NCI-H1105 treated with DMSO at 0.1 percent for 48 hours (cell line): Measurements from ENCODE around the gene PRXL2A.
"Not testable (repeated sequence)": the region's sequence is repeated elsewhere in the genome, so short reads cannot be mapped to it uniquely, and the experiment has no call there.

Experiments
- DNase-seq: peaks from one replicate; lab custom pipeline; 2025; lab: John Stamatoyannopoulos, UW

The PRXL2A gene, protein sequence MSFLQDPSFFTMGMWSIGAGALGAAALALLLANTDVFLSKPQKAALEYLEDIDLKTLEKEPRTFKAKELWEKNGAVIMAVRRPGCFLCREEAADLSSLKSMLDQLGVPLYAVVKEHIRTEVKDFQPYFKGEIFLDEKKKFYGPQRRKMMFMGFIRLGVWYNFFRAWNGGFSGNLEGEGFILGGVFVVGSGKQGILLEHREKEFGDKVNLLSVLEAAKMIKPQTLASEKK

GRCh38 chr10:80408242-80409101 is at the start of gene PRXL2A:
TSS of gene PRXL2A (plus strand) at chr10:80408551. CDS start at chr10:80420468, 11,917 bp downstream.
- DNase-seq: peak; percentile 68

DNA sequence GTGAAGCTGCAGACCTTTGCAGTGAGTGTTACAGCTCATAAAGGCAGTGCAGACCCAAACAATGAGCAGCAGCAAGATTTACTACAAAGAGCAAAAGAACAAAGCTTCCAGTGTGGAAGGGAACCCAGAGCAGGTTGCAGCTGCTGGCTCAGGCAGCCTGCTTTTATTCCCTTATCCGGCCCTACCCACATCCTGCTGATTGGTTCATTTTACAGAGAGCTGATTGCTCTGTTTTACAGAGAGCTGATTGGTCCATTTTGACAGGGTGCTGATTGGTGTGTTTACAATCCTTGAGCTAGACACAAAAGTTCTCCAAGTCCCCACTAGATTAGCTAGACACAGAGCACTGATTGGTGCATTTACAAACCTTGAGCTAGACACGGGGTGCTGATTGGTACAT is 49.4 kb upstream of the PRXL2A start:
- not testable (repeated sequence) for DNase-seq

DNA sequence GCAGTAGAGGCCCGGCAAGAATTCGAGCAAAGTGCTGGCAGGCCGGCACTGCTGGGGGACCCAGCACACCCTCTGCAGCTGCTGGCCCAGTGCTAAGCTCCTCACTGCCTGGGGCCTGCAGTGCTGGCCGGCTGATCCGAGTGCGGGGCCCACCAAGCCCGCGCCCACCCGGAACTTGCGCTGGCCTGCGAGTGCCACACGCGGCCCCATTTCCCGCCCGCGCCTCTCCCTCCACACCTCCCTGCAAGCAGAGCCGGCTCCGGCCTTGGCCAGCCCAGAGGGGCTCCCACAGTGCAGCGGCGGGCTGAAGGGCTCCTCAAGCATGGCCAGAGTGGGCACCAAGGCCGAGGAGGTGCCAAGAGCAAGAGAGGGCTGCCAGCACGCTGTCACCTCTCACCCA is 48.7 kb upstream of the PRXL2A start:
- DNase-seq: no peak

- DNase-seq: no peak
These were observed 42.8 kb upstream of the PRXL2A start for GRCh38 chr10:80365510-80365909.

DNA sequence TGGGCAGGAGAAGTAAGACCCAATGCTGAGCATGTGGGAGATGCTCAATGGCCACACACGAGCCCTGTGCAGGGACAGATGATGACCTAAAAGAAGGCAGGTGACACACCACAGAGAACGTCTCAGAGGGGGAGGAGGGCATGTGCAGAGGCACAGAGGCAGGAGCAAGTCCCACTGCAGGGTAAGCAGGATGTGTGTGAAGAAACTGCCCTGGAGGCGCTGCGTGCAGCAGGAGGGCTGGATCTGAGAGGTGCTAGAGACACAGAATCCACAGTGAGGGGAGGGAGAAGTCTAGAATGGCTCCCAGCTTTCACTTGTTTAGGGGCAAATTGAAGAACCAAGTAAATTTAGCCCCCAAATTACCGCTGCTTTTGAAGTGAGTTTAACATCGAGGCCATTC is 36.9 kb upstream of the PRXL2A start:
- DNase-seq: no peak

GRCh38 chr10:80372675-80373074 is 35.7 kb upstream of the PRXL2A start:
- DNase-seq: no peak

GRCh38 chr10:80373502-80373901 is 34.8 kb upstream of the PRXL2A start:
- no peak for DNase-seq

GRCh38 chr10:80379701-80380100 is 28.6 kb upstream of the PRXL2A start:
- DNase-seq: no peak

DNA sequence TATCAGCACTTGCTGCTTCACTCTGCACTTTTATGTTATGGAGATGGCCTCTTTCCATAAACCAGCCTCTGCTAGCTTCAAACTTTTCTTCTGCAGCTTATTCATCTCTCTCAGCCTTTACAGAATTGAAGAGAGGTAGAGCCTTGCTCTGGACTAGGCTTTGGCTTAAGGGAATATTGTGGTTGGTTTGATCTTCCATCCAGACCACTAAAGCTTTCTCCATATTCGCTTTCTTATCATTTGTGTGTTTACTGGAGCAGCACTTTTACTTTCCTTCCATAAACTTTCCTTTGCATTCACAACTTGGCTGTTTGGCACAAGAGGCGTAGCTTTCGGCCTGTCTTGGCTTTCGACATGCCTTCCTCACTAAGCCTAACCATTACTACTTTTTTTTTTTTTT is 28.2 kb upstream of the PRXL2A start:
- no peak for DNase-seq

GRCh38 chr10:80382989-80383388 is 25.4 kb upstream of the PRXL2A start:
- no peak for DNase-seq

- DNase-seq: no peak
These were observed 17.6 kb upstream of the PRXL2A start for GRCh38 chr10:80390740-80391139.

- no peak for DNase-seq
These were observed 16.1 kb upstream of the PRXL2A start for GRCh38 chr10:80392250-80392649.

DNA sequence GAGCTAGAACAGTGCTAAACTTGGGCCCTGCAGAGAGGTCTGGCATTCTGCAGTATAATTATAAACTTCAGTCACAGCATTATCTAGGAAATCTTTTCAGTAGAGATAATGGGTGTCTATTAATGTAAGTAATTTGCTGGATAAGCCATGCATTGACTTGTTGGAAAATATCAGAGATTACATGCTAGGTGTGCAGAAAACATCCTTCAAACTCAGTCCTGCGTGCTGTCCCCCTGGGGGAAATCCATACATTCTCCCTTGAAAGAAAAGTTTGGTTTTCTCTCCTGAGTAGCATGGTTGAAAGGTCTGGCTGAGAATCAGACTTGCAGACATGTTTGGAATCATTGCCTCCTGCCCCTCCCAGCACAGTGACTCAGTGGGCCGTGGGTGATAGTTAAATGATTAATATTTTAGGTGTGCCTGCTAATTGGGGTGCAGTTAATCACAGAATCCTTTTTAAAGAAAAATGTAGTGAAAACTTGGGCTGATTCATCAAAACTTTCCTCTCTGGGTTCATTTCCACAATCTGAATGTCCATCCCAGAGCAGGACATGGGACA is 13.9 kb upstream of the PRXL2A start:
- DNase-seq: no peak

DNA sequence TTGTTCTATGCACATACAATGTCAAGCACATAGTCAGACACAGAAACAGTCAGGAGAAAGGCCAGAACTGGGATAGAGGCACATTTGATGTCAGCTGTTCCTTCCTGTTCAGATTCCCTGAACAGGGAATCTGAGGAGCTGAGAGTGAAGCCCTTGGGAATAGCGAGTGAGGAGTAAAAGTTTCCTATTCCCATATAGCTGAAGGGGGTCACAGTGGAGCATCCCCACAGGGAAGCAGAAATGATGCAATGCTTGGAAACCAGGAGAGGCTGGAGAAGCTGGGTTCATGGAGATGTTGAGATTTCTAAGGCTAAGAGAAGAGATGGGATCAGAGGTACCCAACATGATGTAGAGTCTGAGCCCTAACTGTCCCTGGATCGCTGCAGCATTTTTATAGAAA is 11.3 kb upstream of the PRXL2A start:
- no peak for DNase-seq

DNA sequence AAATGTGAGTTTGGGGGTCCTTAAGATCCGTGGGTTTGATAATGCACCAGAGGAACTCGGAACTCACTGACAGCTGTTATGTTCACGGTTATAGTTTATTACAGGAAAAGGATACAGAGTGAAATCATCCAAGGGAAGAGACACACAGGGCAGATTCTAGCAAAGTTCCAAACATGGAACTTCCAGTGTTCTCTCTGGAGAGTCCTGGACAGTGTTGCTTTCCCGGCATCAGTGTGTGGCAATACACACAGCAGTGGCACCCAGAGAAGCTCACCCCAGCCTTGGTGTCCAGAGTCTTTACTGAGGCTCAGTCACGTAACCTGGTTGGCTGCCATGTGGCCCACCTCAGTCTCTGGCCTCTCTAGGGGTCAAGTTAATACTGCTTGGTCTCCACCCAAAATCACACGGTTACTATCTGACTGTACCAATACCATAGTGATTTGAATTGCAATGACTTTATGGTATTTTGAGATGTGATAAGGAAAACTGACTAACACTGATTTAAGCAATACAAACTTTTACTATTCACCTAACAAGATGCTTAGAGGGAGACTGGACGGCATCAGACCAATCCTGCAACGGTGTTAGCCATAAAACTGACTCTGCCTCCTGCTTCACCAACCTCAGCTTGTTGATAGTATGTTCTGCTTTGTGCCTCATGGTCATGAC is 8.1 kb upstream of the PRXL2A start:
- DNase-seq: no peak

DNA sequence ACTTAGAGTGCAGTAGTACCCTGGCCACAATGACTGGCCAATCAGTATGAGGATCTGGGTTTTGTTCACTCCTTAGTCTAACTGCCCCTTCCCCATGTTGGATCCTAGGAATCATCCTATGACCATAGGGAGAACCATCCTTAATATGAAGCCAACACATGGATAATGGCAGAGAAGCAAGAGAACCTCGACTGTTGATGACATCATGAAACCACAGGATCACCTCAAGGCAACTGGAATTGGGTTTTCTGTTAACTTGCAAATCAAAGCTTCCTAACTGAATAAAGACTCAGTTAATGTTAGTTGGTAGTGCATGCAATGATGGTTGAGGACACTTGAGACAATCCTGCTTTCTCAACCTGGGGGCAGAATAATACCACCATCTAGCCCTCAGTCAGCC is 3.3 kb upstream of the PRXL2A start:
- DNase-seq: no peak

- no peak for DNase-seq
These were observed 2.7 kb upstream of the PRXL2A start for GRCh38 chr10:80405626-80406025.

DNA sequence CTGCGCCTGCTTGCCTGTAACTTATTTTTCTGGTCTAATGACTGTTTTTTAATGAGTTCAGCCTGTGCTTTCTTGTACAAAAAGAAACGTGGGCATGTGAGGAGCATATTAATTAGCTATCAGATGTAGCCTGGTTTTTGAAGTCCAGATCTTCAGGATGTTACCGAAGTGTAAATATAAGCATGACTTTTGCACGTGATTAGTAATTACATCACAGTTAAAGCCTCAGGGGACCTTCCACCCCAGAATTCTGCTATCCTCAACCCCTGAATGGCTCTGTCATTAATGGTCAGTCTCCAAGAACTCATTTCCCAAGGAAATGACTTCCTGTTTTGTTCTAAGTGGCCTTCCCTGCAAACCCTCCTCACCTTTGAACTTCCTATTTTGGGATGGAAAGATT is 2.1 kb upstream of the PRXL2A start:
- DNase-seq: no peak

- peak; percentile 41 for DNase-seq
These were observed 524 bp upstream of the PRXL2A start for GRCh38 chr10:80407812-80408241.

- no peak for DNase-seq
These were observed 770 bp downstream of the PRXL2A start for GRCh38 chr10:80409121-80409520.

DNA sequence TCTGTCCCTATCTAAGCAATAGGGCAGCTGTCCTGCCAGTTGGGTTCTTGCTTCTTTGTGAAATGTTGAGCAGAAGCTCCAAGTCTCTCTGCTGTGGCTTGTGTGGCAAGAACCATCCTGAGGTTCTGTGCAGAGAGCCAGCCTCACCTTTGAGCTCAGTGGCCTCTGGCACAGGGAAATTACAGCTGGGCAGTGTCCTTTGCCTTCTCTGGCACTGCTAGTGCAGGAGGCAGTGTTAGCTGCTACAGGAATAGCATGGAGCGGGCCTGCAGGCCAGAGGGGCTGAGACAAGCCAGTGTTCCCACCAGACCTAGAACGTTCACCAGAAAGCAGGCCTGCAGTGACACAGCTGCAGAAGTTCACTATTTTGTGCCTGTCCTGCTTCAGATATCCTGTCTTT is 1.8 kb downstream of the PRXL2A start:
- DNase-seq: no peak

- DNase-seq: no peak
These were observed 2.3 kb downstream of the PRXL2A start for GRCh38 chr10:80410578-80411145.
